HG02840 (cell line): ENCODE measurements around the gene PIK3R3.

Source experiments
- ATAC-seq: cut with Tn5 transposase; IDR thresholded peaks from one replicate; pipeline ENCODE4 v1.9.1; 2021; ENCODE audit warnings: mild to moderate bottlenecking, moderate library complexity, moderate number of reproducible peaks; ENCODE audit not compliant: unreplicated experiment, low FRiP score

The PIK3R3 gene

GRCh38 chr1:46034601-46035516 lies 97.6 kb downstream of the PIK3R3 start:
- ATAC-seq, result no peak

- no peak for ATAC-seq
Measured at GRCh38 chr1:46030876-46031660, 101.4 kb downstream of the PIK3R3 start.

GRCh38 chr1:46030074-46030870 lies 102.2 kb downstream of the PIK3R3 start:
- ATAC-seq, result no peak

- no peak for ATAC-seq
Measured at GRCh38 chr1:46027788-46028573, 104.4 kb downstream of the PIK3R3 start.

GRCh38 chr1:46026531-46026930 lies 105.9 kb downstream of the PIK3R3 start:
- ATAC-seq, result no peak

- ATAC-seq, result no peak
Measured at GRCh38 chr1:46021046-46021996, 111.1 kb downstream of the PIK3R3 start.

- no peak for ATAC-seq
Measured at GRCh38 chr1:46020010-46020409, 112.4 kb downstream of the PIK3R3 start.

GRCh38 chr1:46019348-46019747 lies 113.1 kb downstream of the PIK3R3 start:
- no peak for ATAC-seq

GRCh38 chr1:46017876-46018503 lies 114.4 kb downstream of the PIK3R3 start:
- ATAC-seq, result no peak

- no peak for ATAC-seq
Measured at GRCh38 chr1:46013581-46013980, 118.8 kb downstream of the PIK3R3 start.

- ATAC-seq, result no peak
Measured at GRCh38 chr1:46012236-46012635, 120.2 kb downstream of the PIK3R3 start.

- ATAC-seq, result no peak
Measured at GRCh38 chr1:46011121-46011695, 121.2 kb downstream of the PIK3R3 start.

GRCh38 chr1:46010611-46011010 lies 121.8 kb downstream of the PIK3R3 start:
- ATAC-seq, result no peak

- ATAC-seq, result no peak
Measured at GRCh38 chr1:46008585-46008984, 123.8 kb downstream of the PIK3R3 start.

- no peak for ATAC-seq
Measured at GRCh38 chr1:46005594-46005993, 126.8 kb downstream of the PIK3R3 start.

GRCh38 chr1:46004492-46004891 lies 127.9 kb downstream of the PIK3R3 start:
- no peak for ATAC-seq

- ATAC-seq, result no peak
Measured at GRCh38 chr1:46003315-46003714, 129.1 kb downstream of the PIK3R3 start.

GRCh38 chr1:46002551-46003150 lies 129.8 kb downstream of the PIK3R3 start:
- ATAC-seq, result no peak
